Neural progenitor cell (in vitro differentiated cells): Measurements from ENCODE around the gene SMARCC1. TPM values are rescaled to one million over a fixed set of nuclear protein-coding genes. Genes with fewer than 3 reads are reported as not detected.

Source experiments
- DNase-seq: peaks from one replicate; pipeline ENCODE4 v3.0.0-alpha.2; 2016; ENCODE audit warnings: low spot score
- H2AFZ ChIP-seq: fragments of 200-600 bp; sonication (generic); replicated peaks from 2 replicates; pipeline ENCODE4 v1.6.1; 2016; ENCODE audit warnings: antibody characterized with exemption
- H3F3A ChIP-seq: fragments of 200-600 bp; sonication (generic); 2 replicates; pipeline ENCODE4 v1.6.1; 2016; ENCODE audit warnings: antibody characterized with exemption, low read depth
- H3K27ac ChIP-seq: fragments of 200-600 bp; sonication (generic); 2 replicates; pipeline ENCODE4 v1.5.1; 2016; ENCODE audit warnings: mild to moderate bottlenecking
- H3K27me3 ChIP-seq: fragments of 200-600 bp; sonication (generic); 2 replicates; pipeline ENCODE4 v1.6.1; 2016; ENCODE audit warnings: mild to moderate bottlenecking, moderate library complexity
- H3K36me3 ChIP-seq: fragments of 200-600 bp; sonication (generic); 2 replicates; pipeline ENCODE4 v1.5.1; 2016
- H3K4me1 ChIP-seq: fragments of 200-600 bp; sonication (generic); 2 replicates; pipeline ENCODE4 v1.6.1; 2016; ENCODE audit warnings: mixed run types
- H3K4me2 ChIP-seq: fragments of 200-600 bp; sonication (generic); 2 replicates; pipeline ENCODE4 v1.6.1; 2016
- H3K4me3 ChIP-seq: fragments of 200-600 bp; sonication (generic); 2 replicates; pipeline ENCODE4 v1.5.1; 2016
- H3K79me2 ChIP-seq: fragments of 200-600 bp; sonication (generic); 2 replicates; pipeline ENCODE4 v1.6.1; 2016; ENCODE audit warnings: low read depth
- H3K9ac ChIP-seq: fragments of 200-600 bp; sonication (generic); 2 replicates; pipeline ENCODE4 v1.6.1; 2016
- H3K9me3 ChIP-seq: fragments of 200-600 bp; sonication (generic); 2 replicates; pipeline ENCODE4 v1.5.1; 2016; ENCODE audit warnings: low read depth
- H4K20me1 ChIP-seq: fragments of 200-600 bp; sonication (generic); 2 replicates; pipeline ENCODE4 v1.6.1; 2016; ENCODE audit warnings: low read depth
- H3K27ac Mint-ChIP-seq: 3 replicates; pipeline ENCODE4 v1.8.0; 2021; ENCODE audit warnings: mixed read lengths
- H3K27me3 Mint-ChIP-seq: 2 replicates; pipeline ENCODE4 v1.8.0; 2022; ENCODE audit warnings: low read depth, mild to moderate bottlenecking, inconsistent platforms, moderate library complexity, mixed read lengths; ENCODE audit not compliant: insufficient read depth
- H3K36me3 Mint-ChIP-seq: 3 replicates; pipeline ENCODE4 v1.8.0; 2021; ENCODE audit warnings: mixed read lengths
- H3K4me1 Mint-ChIP-seq: 3 replicates; pipeline ENCODE4 v1.8.0; 2021; ENCODE audit warnings: mixed read lengths
- H3K4me3 Mint-ChIP-seq: 3 replicates; pipeline ENCODE4 v1.8.0; 2021; ENCODE audit warnings: mild to moderate bottlenecking, moderate library complexity, mixed read lengths
- H3K9me3 Mint-ChIP-seq: 3 replicates; pipeline ENCODE4 v1.8.0; 2020; ENCODE audit warnings: mixed read lengths
- CTCF ChIP-seq: fragments of 200-600 bp; sonication (generic); IDR thresholded peaks from 2 replicates; pipeline ENCODE4 v1.5.1; 2017; ENCODE audit warnings: antibody characterized with exemption, mild to moderate bottlenecking
- EZH2 ChIP-seq: fragments of 200-600 bp; sonication (generic); IDR thresholded peaks from 2 replicates; pipeline ENCODE4 v1.6.1; 2017; ENCODE audit warnings: antibody characterized with exemption, mild to moderate bottlenecking, moderate library complexity
- EZH2phosphoT487 ChIP-seq: fragments of 200-600 bp; sonication (generic); IDR thresholded peaks from 2 replicates; pipeline ENCODE4 v1.6.1; 2017; ENCODE audit warnings: antibody characterized with exemption
- total RNA-seq: library from RNA; depleted of rRNA; stranded (reverse); fragments of >200 nt; gene quantifications from 2 replicates; pipeline ENCODE4 v1.2.3, GENCODE V29; 2015; ENCODE audit warnings: low replicate concordance

The SMARCC1 gene
- total RNA-seq, 1 donor from 2014 or later: 175 TPM

- Histone ChIP-seq H3K4me3 (no peak overlapping the region), H3F3A (peaks cover 13% of the 10 kb centered on the region), H3K4me2 (no peak overlapping the region), H2AFZ (no peak overlapping the region), H3K4me1 (no peaks in the 10 kb centered on the region), H3K27me3 (no peaks in the 10 kb centered on the region), H4K20me1 (peaks cover 19% of the 10 kb centered on the region), H3K36me3 (peaks cover 57% of the 10 kb centered on the region), H3K9ac (no peak overlapping the region), H3K79me2 (peaks cover 31% of the 10 kb centered on the region), H3K27ac (no peak overlapping the region), H3K9me3 (no peaks in the 10 kb centered on the region)
- Mint-ChIP-seq H3K27ac (no peak overlapping the region), H3K36me3 (peaks cover 25% of the 10 kb centered on the region), H3K27me3 (peaks cover 3% of the 10 kb centered on the region), H3K4me3 (no peak overlapping the region), H3K9me3 (no peaks in the 10 kb centered on the region), H3K4me1 (no peaks in the 10 kb centered on the region)
- no peak for DNase-seq
- TF ChIP-seq EZH2: no peak
- no peak for TF ChIP-seq CTCF
Observed at GRCh38 chr3:47701388-47701787, 80.3 kb downstream of the SMARCC1 start.

GRCh38 chr3:47692158-47692557 lies 89.5 kb downstream of the SMARCC1 start:
- peaks cover 3% of the 10 kb centered on the region for H3K79me2 ChIP-seq
- H3K9ac ChIP-seq: no peak overlapping the region
- TF ChIP-seq EZH2phosphoT487 (no peak), EZH2 (no peak), CTCF (no peak)
- H3F3A ChIP-seq: peaks cover 25% of the 10 kb centered on the region
- no peaks in the 10 kb centered on the region for H3K4me1 ChIP-seq
- H3K27ac Mint-ChIP-seq: no peak overlapping the region
- DNase-seq: no peak
- peaks cover 20% of the 10 kb centered on the region for H3K36me3 ChIP-seq
- no peak overlapping the region for H2AFZ ChIP-seq
- H3K27me3 Mint-ChIP-seq: peaks cover 3% of the 10 kb centered on the region
- peaks cover 11% of the 10 kb centered on the region for H4K20me1 ChIP-seq
- no peak overlapping the region for H3K4me2 ChIP-seq
- H3K4me3 Mint-ChIP-seq: no peak overlapping the region
- no peak overlapping the region for H3K4me3 ChIP-seq
- no peaks in the 10 kb centered on the region for H3K27me3 ChIP-seq
- no peaks in the 10 kb centered on the region for H3K9me3 ChIP-seq
- no peak overlapping the region for H3K27ac ChIP-seq
- no peaks in the 10 kb centered on the region for H3K9me3 Mint-ChIP-seq
- H3K4me1 Mint-ChIP-seq: no peaks in the 10 kb centered on the region
- peaks cover 38% of the 10 kb centered on the region for H3K36me3 Mint-ChIP-seq

- Histone ChIP-seq H3K27ac (no peak overlapping the region), H3K9ac (no peak overlapping the region), H4K20me1 (peaks cover 11% of the 10 kb centered on the region), H3K79me2 (no peaks in the 10 kb centered on the region), H3K4me2 (no peak overlapping the region), H3K4me3 (no peak overlapping the region), H3K27me3 (no peaks in the 10 kb centered on the region), H3F3A (peaks cover 22% of the 10 kb centered on the region), H2AFZ (no peak overlapping the region), H3K9me3 (no peaks in the 10 kb centered on the region), H3K36me3 (peaks cover 39% of the 10 kb centered on the region), H3K4me1 (no peaks in the 10 kb centered on the region)
- TF ChIP-seq EZH2phosphoT487 (no peak), EZH2 (no peak), CTCF (no peak)
- Mint-ChIP-seq H3K36me3 (peaks cover 41% of the 10 kb centered on the region), H3K4me1 (no peaks in the 10 kb centered on the region), H3K27me3 (no peaks in the 10 kb centered on the region), H3K9me3 (no peaks in the 10 kb centered on the region), H3K4me3 (no peak overlapping the region), H3K27ac (no peak overlapping the region)
- no peak for DNase-seq
Observed at GRCh38 chr3:47688488-47688887, 93.2 kb downstream of the SMARCC1 start.

- H3K4me3 Mint-ChIP-seq: no peak overlapping the region
- Histone ChIP-seq H3K9ac (no peak overlapping the region), H3F3A (peaks cover 43% of the 10 kb centered on the region), H3K27ac (no peak overlapping the region), H3K79me2 (peaks cover 21% of the 10 kb centered on the region), H3K4me3 (no peak overlapping the region), H4K20me1 (peaks cover 11% of the 10 kb centered on the region), H3K4me2 (no peak overlapping the region), H3K9me3 (no peaks in the 10 kb centered on the region), H3K27me3 (no peaks in the 10 kb centered on the region), H3K36me3 (peaks cover 47% of the 10 kb centered on the region), H2AFZ (no peak overlapping the region), H3K4me1 (no peaks in the 10 kb centered on the region)
- TF ChIP-seq CTCF (no peak), EZH2phosphoT487 (no peak), EZH2 (no peak)
- H3K36me3 Mint-ChIP-seq: peaks cover 38% of the 10 kb centered on the region
- no peaks in the 10 kb centered on the region for H3K27me3 Mint-ChIP-seq
- H3K9me3 Mint-ChIP-seq: no peaks in the 10 kb centered on the region
- H3K4me1 Mint-ChIP-seq: no peaks in the 10 kb centered on the region
- no peak for DNase-seq
- no peak overlapping the region for H3K27ac Mint-ChIP-seq
Observed at GRCh38 chr3:47685037-47685436, 96.7 kb downstream of the SMARCC1 start.
